Mucosa of descending colon (tissue), 3 donors: ENCODE results near the gene FUOM. TPM values are rescaled to one million over a fixed set of nuclear protein-coding genes. Genes with fewer than 3 reads are reported as not detected.
"Not testable (repeated sequence)": the region's sequence is repeated elsewhere in the genome, so short reads cannot be mapped to it uniquely, and the experiment has no call there.

Source experiments
- ATAC-seq: fragments of 200-7000 bp; cut with Tn5 transposase; one replicate; pipeline ENCODE4 v1.9.1; 2020; ENCODE audit warnings: mild to moderate bottlenecking, moderate library complexity
- DNase-seq, 3 donors: peaks; one replicate each; pipeline ENCODE4 v3.0.0-alpha.2; 2020
- H3K36me3 ChIP-seq: fragments of 200-600 bp; one replicate; pipeline ENCODE4 v1.8.0; 2021; ENCODE audit warnings: low read depth, mild to moderate bottlenecking
- H3K4me1 ChIP-seq: fragments of 200-600 bp; one replicate; pipeline ENCODE4 v1.8.0; 2021; ENCODE audit warnings: low read depth, mild to moderate bottlenecking
- H3K4me3 ChIP-seq: fragments of 200-600 bp; one replicate; pipeline ENCODE4 v1.8.0; 2021; ENCODE audit warnings: mild to moderate bottlenecking
- H3K9me3 ChIP-seq: fragments of 200-600 bp; one replicate; pipeline ENCODE4 v1.8.0; 2021; ENCODE audit warnings: mild to moderate bottlenecking
- intact Hi-C, 2 donors: fragments of 100-400 bp; cut with DNase I in 1 of 2; cut with micrococcal nuclease in 1 of 2; formaldehyde crosslinking; loops; one replicate each; pipeline versions ENCODE4 v1.11.0 to v1.11.1; 2022; cut with DNase I, micrococcal nuclease
- total RNA-seq, 3 donors: library from RNA; stranded (reverse); fragmentation: NEBNext Ultra II Directional in 2 of 3; extraction: Animal tissue kit (Norgen Biotek cat#: 25700) in 2 of 3; gene quantifications; one replicate each; pipeline versions ENCODE4 v1.2.1 to v1.2.4, GENCODE V29; 2021 to 2023
- TF ChIP-seq, protein P1 (sequence below): fragments of 200-600 bp; IDR thresholded peaks from one replicate; pipeline ENCODE4 v1.8.0; 2022; ENCODE audit warnings: antibody characterized with exemption, mild to moderate bottlenecking
- donor health status: DM: no; HTN: no; CAD: no; lungs with moderate emphysema.
- donor health status: DM: no; HTN: no; CAD: no.
- donor health status: DM: no; HTN: yes; CAD: no.

Gene FUOM
- total RNA-seq, 3 donors from 2014 or later = 13.5 to 22.2 (median 18.8) TPM

DNA sequence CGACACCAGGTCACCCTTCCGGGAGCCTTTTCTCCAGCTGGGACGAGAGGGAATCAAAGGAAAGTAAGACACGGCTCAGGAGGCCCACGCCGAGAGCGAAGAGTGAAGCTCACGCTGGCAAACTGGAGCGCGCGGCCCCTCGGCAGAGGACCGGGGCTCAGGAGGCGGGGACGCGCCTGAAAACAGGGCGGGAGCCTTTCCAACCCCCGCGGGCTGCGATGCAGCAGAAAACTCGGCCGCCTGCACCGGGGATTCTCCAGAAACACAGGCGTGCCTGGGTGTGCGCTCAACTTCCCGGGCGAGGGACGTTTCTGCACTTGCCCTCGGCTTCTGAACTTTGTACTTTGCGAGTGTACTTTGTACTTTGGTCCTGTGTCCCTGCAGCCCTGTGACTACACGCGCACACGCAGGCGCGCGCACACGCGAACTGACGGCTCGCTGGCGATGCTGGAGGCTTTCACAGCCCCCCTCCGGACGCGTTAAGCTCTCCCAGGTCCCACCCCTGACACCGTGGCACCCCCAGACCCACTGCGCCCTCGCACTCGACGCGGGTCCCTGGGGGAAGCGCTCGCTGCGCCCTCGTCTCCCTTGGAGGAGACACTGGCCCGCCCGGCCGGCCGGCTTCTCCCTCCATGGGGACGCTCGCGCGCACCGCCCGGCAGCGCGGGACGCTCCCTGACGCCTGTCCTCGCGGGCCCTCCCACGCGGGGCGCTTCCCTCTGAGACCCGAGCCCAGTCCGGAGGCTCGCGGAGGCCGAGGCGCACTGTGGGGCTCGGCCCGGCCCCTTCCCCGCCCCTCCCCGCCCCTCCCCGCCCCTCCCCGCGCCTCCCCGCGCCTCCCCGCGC lies 20.7 kb upstream of the FUOM start:
- ATAC-seq (peak; percentile 80), DNase-seq (peak; percentile 85 to 91 (median 88))
- TF ChIP-seq, protein P1, sequence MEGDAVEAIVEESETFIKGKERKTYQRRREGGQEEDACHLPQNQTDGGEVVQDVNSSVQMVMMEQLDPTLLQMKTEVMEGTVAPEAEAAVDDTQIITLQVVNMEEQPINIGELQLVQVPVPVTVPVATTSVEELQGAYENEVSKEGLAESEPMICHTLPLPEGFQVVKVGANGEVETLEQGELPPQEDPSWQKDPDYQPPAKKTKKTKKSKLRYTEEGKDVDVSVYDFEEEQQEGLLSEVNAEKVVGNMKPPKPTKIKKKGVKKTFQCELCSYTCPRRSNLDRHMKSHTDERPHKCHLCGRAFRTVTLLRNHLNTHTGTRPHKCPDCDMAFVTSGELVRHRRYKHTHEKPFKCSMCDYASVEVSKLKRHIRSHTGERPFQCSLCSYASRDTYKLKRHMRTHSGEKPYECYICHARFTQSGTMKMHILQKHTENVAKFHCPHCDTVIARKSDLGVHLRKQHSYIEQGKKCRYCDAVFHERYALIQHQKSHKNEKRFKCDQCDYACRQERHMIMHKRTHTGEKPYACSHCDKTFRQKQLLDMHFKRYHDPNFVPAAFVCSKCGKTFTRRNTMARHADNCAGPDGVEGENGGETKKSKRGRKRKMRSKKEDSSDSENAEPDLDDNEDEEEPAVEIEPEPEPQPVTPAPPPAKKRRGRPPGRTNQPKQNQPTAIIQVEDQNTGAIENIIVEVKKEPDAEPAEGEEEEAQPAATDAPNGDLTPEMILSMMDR = no peak
- no peaks in the 10 kb centered on the region for H3K9me3 ChIP-seq
- H3K36me3 ChIP-seq = no peaks in the 10 kb centered on the region
- peaks cover 13% of the 10 kb centered on the region for H3K4me1 ChIP-seq
- intact Hi-C loops = no loop called here
- peak overlapping the region; percentile 54 for H3K4me3 ChIP-seq

DNA sequence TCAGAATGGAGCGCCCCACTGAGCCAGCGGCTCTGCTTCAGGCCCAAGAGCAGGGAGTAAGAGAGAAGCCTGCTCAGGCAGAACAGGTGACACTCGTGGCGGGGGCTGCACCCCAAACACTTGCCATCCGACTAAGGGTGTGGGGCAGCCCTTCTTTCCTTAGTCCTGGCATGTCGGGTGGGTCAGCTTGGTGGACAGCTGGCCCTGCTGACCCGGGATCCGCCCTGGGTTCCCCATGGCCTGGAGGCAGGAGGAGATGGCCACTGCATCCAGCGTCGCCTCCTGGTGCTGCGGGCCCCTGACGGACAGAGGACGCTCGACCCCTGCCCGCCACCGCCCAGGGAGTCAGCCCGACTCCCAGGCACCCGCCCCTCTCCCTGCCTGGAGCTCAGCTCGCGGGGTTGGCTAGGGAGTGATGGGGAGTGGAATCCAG lies 20.0 kb upstream of the FUOM start:
- Histone ChIP-seq H3K4me1 (peaks cover 13% of the 10 kb centered on the region), H3K36me3 (no peaks in the 10 kb centered on the region), H3K4me3 (no peak overlapping the region), H3K9me3 (no peaks in the 10 kb centered on the region)
- intact Hi-C loops = no loop called here
- DNase-seq = peak in 2 of 3 donors; percentile 52 to 69
- no peak for ATAC-seq
- TF ChIP-seq, protein P1 = no peak

DNA sequence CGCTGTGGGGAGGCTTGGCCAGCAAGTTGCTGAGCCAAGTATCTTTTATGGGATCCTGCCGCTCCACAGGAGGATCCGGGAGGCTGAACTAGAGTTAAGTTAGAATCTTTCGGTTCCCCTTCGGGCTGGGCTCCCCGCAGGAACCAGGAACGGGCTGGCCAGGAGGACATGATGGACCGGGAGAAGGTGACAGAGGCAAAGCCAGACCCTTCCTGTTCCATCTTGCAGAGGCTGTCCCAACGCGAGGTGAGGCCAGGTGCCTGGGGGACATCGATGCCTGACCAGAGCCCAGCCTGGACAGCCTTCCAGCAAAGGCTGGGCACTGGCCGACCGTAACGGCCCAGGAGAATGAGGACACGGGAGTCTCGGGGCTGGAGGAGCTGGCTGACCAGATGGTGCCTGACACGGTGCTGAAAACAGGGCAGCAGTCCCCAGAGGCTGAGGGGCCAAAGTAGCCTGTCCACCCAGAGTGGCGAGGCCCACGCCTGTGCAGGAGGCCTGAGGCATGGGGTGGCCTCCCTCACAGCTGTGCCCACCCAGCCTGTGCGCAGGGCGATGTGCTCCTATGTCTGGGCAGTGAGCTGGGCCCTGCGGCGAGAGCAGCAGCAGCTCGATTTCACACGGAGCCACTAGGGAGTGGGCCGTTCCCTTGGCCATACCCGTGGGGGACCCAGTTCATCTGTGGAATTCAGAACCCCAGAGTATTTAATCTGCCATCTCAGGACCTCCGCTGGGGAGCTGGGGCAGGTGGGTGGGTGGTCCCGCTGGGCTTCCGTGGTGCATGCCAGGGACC lies 19.4 kb upstream of the FUOM start:
- intact Hi-C loops = no loop called here
- DNase-seq (peak in 1 of 3 donors; percentile 61), ATAC-seq (no peak)
- peaks cover 16% of the 10 kb centered on the region for H3K4me1 ChIP-seq
- H3K4me3 ChIP-seq = no peak overlapping the region
- H3K36me3 ChIP-seq = no peaks in the 10 kb centered on the region
- H3K9me3 ChIP-seq = no peaks in the 10 kb centered on the region
- TF ChIP-seq, protein P1 = no peak

DNA sequence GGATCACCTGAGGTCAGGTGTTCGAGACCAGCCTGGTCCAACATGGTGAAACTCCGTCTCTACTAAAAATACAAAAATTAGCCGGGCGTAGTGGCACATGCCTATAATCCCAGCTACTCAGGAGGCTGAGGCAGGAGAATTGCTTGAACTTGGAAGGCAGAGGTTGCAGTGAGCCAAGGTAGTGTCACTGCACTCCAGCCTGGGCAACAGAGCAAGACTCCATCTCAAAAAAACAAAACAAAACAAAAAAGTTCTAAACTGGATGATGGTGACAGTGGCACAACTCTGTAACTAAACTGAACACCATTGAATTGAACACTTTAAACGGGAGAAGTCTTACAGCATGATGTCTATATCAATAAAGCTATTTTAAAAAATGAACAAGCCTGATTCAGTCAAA lies 18.4 kb upstream of the FUOM start:
- H3K4me3 ChIP-seq, intact Hi-C loops, H3K9me3 ChIP-seq, DNase-seq, ATAC-seq, H3K36me3 ChIP-seq: not testable (repeated sequence)
- H3K4me1 ChIP-seq = peaks cover 17% of the 10 kb centered on the region

DNA sequence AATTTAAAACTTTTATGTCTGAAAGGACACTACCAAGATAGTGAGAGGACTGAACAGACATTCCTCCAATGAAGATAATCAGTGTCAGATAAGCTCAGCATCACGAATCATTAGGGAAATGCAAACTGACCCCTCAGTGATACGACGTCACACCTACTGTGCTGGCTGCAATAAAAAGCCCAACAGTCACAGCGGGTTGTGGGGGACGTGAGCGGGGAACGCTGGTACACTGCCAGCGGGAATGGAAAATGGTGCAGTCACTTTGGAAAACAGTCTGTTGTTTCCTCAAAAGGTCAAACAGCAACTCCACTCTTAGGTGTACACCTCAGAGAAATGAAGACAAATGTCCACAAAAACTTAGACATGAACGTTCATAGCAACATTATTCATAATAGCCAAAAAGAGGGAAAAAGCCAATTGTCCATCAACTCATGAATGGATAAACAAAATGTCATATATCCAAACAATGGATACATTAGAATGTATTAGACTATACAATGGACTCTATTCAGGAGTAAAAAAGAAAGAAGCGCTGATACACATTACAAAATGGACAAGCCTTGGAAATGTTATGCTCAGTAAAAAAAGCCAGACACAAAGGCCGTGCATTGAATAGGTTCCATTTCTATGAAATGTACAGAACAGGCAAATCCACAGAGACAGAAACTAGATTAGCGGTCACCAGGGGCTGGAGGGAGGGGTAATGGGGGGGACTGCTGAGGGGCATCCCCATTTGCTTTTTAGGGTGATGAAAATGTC lies 17.7 kb upstream of the FUOM start:
- DNase-seq (no peak), ATAC-seq (no peak)
- TF ChIP-seq, protein P1 = no peak
- Histone ChIP-seq H3K36me3 (no peaks in the 10 kb centered on the region), H3K4me1 (peaks cover 17% of the 10 kb centered on the region), H3K4me3 (no peak overlapping the region), H3K9me3 (no peaks in the 10 kb centered on the region)
- intact Hi-C loops = no loop called here
